Activated naive CD4-positive, alpha-beta T cell treated with anti-CD3 and anti-CD28 coated beads, Interleukin-2, amount 50 U/mL, for 72 hours (primary cell): Measurements from ENCODE around the gene FBXL14. TPM values are rescaled to one million over a fixed set of nuclear protein-coding genes. Genes with fewer than 3 reads are reported as not detected.

ENCODE experiments used
- ATAC-seq, 2 donors: fragments of 150-1000 bp; cut with Tn5 transposase; 2 replicates each; pipeline ENCODE4 v1.10.0; 2021; ENCODE audit warnings: mild to moderate bottlenecking in 2 of 2, moderate library complexity in 2 of 2
- DNase-seq, 2 donors: peaks; one replicate each; pipeline ENCODE4 v3.0.0; 2021 to 2022; ENCODE audit warnings: low spot score in 2 of 2
- H3K27ac Mint-ChIP-seq, 2 donors: one replicate each; pipeline ENCODE4 v1.8.0; 2022; ENCODE audit warnings: mild to moderate bottlenecking in 2 of 2, mixed read lengths in 2 of 2
- H3K36me3 Mint-ChIP-seq, 2 donors: one replicate each; pipeline ENCODE4 v1.8.0; 2022; ENCODE audit warnings: mixed read lengths in 2 of 2
- H3K9me3 Mint-ChIP-seq, 2 donors: one replicate each; pipeline ENCODE4 v1.8.0; 2022; ENCODE audit warnings: mixed read lengths in 2 of 2
- total RNA-seq, 2 donors: library from RNA; stranded (reverse); gene quantifications; one replicate each; pipeline ENCODE4 v1.2.3, GENCODE V29; 2022

FBXL14 gene
- total RNA-seq, 2 donors from 2014 or later: 21.7 to 25.3 TPM

DNA sequence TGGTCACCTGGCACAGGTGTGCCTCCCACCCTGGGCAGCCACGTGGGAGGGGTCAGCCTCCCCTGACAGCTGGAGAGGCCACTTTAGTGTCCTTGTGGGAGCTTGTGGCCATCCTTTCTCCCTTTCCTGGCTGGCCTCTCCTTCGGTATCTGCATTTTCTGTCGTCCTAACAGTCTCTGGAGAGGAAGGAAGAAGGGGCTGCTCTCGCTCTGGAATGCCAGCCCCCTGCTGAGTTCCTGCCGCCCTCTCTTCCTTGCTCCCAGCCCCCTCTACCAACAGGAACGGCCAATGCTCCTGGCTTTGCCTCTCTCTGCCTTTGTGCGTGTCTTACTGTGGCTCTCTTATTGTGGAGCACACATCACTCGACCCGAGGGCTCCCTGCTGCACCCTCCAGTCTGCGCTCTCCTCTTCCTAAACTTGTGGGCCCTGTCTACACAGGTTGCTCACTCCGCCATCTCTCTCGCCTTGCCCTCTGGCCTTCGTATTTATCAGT, 70.8 kb downstream of the FBXL14 start:
- H3K36me3 Mint-ChIP-seq: no peaks in the 10 kb centered on the region
- no peak overlapping the region for H3K27ac Mint-ChIP-seq
- no peak for DNase-seq
- no peak for ATAC-seq
- H3K9me3 Mint-ChIP-seq: no peaks in the 10 kb centered on the region

DNA sequence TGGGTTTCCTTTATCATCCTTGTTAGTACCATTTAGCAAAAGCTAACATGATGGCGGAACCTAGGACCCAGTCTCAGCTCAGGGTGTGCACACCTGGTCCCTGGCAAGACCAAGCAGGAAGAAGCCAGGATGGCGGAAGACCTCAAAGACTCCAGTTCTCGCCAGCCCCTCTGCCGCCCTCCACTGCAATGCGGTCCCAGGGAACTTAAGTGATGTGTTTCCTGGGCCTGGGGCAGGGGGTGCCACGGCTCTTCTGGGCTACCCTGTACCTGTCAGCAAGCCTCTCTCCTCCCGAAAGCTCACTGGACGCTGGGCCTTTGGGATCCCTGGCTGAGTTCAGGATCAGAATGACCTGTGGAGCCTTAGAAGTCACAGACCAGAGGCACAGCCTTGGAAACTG, 71.3 kb downstream of the FBXL14 start:
- no peaks in the 10 kb centered on the region for H3K9me3 Mint-ChIP-seq
- no peak for ATAC-seq
- no peaks in the 10 kb centered on the region for H3K36me3 Mint-ChIP-seq
- no peak overlapping the region for H3K27ac Mint-ChIP-seq
- no peak for DNase-seq

DNA sequence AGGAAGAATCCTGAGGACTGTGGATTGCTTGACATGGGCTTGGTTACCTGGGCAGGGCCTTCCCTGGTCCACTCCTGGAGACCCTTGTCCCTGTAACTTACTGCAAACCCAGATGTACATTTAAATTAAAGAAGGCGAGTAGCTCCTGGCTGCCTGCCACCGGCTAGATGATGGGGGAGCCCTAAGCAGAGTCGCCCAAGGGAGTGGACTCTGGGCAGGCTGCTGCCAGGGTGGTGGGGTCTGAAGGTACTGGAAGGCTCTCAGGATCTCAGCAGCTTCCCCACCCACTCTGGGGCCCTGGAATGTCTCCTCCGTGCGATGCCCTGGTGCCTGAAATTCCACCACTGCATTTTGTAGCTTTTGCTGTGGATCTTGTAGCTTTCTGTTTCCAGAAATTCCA, 74.7 kb downstream of the FBXL14 start:
- Mint-ChIP-seq H3K9me3 (no peaks in the 10 kb centered on the region), H3K27ac (no peak overlapping the region), H3K36me3 (no peaks in the 10 kb centered on the region)
- ATAC-seq: no peak
- DNase-seq: no peak

DNA sequence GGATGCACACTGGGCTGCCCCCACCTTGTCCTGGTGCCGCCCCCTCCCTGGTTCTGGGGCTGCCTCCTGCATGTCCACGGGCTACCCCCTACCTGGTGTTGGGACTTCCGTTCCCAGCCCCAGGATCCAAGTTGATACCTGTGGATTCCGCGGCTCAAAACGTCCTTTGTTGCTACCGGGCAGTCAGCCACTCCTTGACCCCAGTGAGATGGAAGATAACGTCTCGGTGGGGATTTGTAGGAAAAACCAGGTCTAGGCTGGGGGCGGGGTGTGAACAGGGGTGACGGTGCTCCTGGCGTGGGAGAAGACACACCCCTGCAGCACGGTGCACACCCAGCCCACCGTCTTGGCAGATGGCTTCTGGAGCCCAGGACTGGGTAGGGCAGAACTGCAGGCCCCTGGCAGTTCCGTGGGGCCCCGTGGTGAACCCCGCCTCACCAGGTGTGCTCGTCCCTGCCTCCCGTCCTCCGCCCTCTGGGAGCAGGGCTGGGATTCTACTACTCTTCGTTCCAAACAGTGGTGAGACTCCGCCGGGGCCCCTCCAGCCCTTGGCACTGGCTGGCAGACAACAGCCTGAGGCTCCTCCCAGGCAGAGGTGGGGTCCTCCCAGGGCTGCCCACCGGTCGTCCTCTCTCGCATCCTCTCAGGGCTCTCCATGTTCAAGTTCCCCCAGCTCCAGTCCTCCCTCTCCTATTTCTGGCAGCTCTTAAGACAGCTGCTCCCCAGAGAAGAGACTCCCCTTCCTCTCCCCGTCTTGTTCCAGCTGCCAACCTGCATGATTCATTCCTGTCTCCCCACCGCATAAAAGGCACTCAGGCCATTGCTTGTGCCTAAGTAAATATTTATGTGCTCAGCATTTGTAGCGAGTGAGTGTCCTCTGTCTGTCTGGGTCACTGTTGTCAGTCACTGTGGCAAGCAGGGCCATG, 75.5 kb downstream of the FBXL14 start:
- ATAC-seq: no peak
- H3K36me3 Mint-ChIP-seq: no peaks in the 10 kb centered on the region

DNA sequence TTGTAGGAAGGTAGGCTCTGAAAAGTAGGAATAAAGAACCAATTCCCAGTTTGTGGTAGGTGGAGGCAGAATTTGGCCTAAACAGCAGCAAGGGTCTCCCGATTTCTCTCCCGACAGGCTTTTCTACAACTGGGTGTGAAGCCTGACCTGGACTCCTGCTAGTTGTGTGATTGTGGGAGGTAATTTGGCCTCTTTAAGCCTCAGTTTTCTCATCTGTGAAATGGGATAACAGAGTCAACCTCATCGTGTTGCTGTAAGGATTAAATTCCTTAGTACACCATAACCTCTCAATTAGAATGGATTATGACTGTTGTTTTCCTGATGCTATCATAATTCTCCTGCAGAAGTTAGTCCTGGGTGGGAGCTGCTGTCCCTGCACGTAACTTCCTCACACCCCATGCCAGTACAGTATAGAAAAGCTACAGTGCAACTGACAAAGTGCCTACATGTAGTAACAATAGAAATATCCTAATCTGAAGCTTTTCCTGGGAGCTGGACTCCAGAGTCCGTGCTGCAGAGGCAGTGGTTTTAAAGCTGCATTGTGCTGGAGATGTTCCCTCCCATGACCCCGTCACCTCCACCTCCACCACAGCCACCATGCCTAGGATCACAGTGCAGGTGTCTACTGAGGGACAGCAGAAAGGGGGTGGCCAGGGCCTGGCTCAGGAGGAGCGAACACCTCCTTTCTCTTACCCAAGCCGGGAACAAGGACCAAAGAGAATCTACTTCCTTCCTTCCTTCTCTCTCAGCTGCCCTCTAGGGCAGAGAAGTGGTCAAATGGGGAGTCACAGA, 76.5 kb downstream of the FBXL14 start:
- DNase-seq: no peak
- ATAC-seq: no peak
- H3K9me3 Mint-ChIP-seq: no peaks in the 10 kb centered on the region
- no peaks in the 10 kb centered on the region for H3K36me3 Mint-ChIP-seq
- no peak overlapping the region for H3K27ac Mint-ChIP-seq

More for the DNA sequence above, 75.5 kb downstream of the FBXL14 start:
- Mint-ChIP-seq H3K9me3 (no peaks in the 10 kb centered on the region), H3K27ac (no peak overlapping the region)
- DNase-seq: no peak

DNA sequence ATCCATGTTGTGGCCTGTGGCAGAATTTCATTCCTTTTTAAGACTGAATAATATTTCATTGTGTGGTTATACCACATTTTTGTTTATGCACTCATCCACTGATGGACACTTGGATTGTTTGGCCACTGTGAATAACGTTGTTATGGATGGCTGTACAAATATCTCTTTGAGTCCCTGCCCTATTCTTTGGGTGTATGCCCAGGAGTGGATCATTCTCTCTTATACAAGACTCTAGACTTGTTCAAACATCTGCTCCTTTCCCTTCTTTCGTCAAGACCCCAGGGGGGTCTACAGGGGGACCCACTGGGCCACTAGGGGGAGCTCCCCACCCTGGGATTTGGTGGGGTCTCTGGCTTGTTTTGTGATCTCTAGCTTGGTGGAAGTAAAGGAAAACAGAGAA, 77.4 kb downstream of the FBXL14 start:
- no peaks in the 10 kb centered on the region for H3K36me3 Mint-ChIP-seq
- no peaks in the 10 kb centered on the region for H3K9me3 Mint-ChIP-seq
- H3K27ac Mint-ChIP-seq: no peak overlapping the region
- DNase-seq: no peak
- ATAC-seq: no peak

Other genes with a start within 250 kb of the FBXL14 start
- gene WNT5B, start 34.6 kb upstream of the FBXL14 start, total RNA-seq: under 1 TPM in 1 of 2 donors, not detected in 1; 0.18 TPM
- 10 to 100 TPM; 35.3 to 45.5 TPM for gene ADIPOR2, start 96.5 kb upstream of the FBXL14 start, total RNA-seq
- gene LRTM2, start 226.0 kb upstream of the FBXL14 start, total RNA-seq: not detected